ENCODE measurements around the gene NKAPL.
"Not testable (repeated sequence)": the region's sequence is repeated elsewhere in the genome, so short reads cannot be mapped to it uniquely, and the experiment has no call there.

The NKAPL gene

GRCh38 chr6:28296520-28297060 lies 37.5 kb downstream of the NKAPL start:
- no peak for DNase-seq (ENCODE audit: low read depth in 2 of 2)

GRCh38 chr6:28303570-28303969 lies 44.5 kb downstream of the NKAPL start:
- no peak for DNase-seq (ENCODE audit: low read depth in 2 of 2)

- not testable (repeated sequence) for DNase-seq (ENCODE audit: low read depth in 2 of 2)
These were observed 47.3 kb downstream of the NKAPL start for GRCh38 chr6:28306363-28306762.
